ENCODE results near the gene IPPK.
"Not testable (repeated sequence)": the region's sequence is repeated elsewhere in the genome, so short reads cannot be mapped to it uniquely, and the experiment has no call there.

IPPK gene

GRCh38 chr9:92638621-92639101, 31.3 kb downstream of the IPPK start:
- no peak for DNase-seq (ENCODE audit: low read depth in 3 of 3)

- no peak for DNase-seq (ENCODE audit: low read depth in 3 of 3)
Measured at GRCh38 chr9:92637886-92638620, 31.9 kb downstream of the IPPK start.

GRCh38 chr9:92637326-92637725, 32.6 kb downstream of the IPPK start:
- DNase-seq (ENCODE audit: low read depth in 3 of 3), result no peak

- no peak for DNase-seq (ENCODE audit: low read depth in 3 of 3)
Measured at GRCh38 chr9:92636627-92637026, 33.3 kb downstream of the IPPK start.

GRCh38 chr9:92635760-92636159, 34.2 kb downstream of the IPPK start:
- no peak for DNase-seq (ENCODE audit: low read depth in 3 of 3)

- DNase-seq (ENCODE audit: low read depth in 3 of 3), result peak; percentile 21 to 37 (median 31)
Measured at GRCh38 chr9:92634712-92635605, 35.0 kb downstream of the IPPK start.

GRCh38 chr9:92633614-92634278, 36.2 kb downstream of the IPPK start:
- DNase-seq (ENCODE audit: low read depth in 3 of 3), result no peak

GRCh38 chr9:92632641-92633040, 37.3 kb downstream of the IPPK start:
- no peak for DNase-seq (ENCODE audit: low read depth in 3 of 3)

- no peak for DNase-seq (ENCODE audit: low read depth in 3 of 3)
Measured at GRCh38 chr9:92631452-92632343, 38.2 kb downstream of the IPPK start.

GRCh38 chr9:92627651-92628050, 42.3 kb downstream of the IPPK start:
- DNase-seq (ENCODE audit: low read depth in 3 of 3), result no peak

GRCh38 chr9:92626484-92626883, 43.4 kb downstream of the IPPK start:
- no peak for DNase-seq (ENCODE audit: low read depth in 3 of 3)

- DNase-seq (ENCODE audit: low read depth in 3 of 3), result not testable (repeated sequence)
Measured at GRCh38 chr9:92623936-92624335, 46.0 kb downstream of the IPPK start.

- no peak for DNase-seq (ENCODE audit: low read depth in 3 of 3)
Measured at GRCh38 chr9:92620845-92621244, 49.1 kb downstream of the IPPK start.

GRCh38 chr9:92619601-92620300, 50.2 kb downstream of the IPPK start:
- no peak for DNase-seq (ENCODE audit: low read depth in 3 of 3)

GRCh38 chr9:92618633-92619225, 51.2 kb downstream of the IPPK start:
- DNase-seq (ENCODE audit: low read depth in 3 of 3), result no peak

- no peak for DNase-seq (ENCODE audit: low read depth in 3 of 3)
Measured at GRCh38 chr9:92617951-92618510, 51.9 kb downstream of the IPPK start.

- no peak for DNase-seq (ENCODE audit: low read depth in 3 of 3)
Measured at GRCh38 chr9:92617195-92617813, 52.6 kb downstream of the IPPK start.

GRCh38 chr9:92616655-92617111, 53.2 kb downstream of the IPPK start:
- DNase-seq (ENCODE audit: low read depth in 3 of 3), result no peak

- DNase-seq (ENCODE audit: low read depth in 3 of 3), result no peak
Measured at GRCh38 chr9:92616199-92616641, 53.7 kb downstream of the IPPK start.
